Thyroid gland (tissue), 4 donors: ENCODE measurements around the gene TMEM270.

Source experiments
- POLR2A ChIP-seq, 2 donors: fragments of 450-650 bp; IDR thresholded peaks; one replicate each; pipeline ENCODE4 v1.6.1; 2017; ENCODE audit warnings: antibody characterized with exemption in 2 of 2, mild to moderate bottlenecking in 2 of 2, moderate library complexity in 1 of 2
- TF ChIP-seq, protein P1 (sequence below), 6 experiments: fragments of 200-600 bp in 3 of 6; fragments of 450-650 bp in 3 of 6; sonication (generic) in 3 of 6; IDR thresholded peaks; one replicate each; pipeline ENCODE4 v1.5.1; 2016 to 2019; ENCODE audit warnings: antibody characterized with exemption in 6 of 6, mild to moderate bottlenecking in 2 of 6, inconsistent platforms in 1 of 6, moderate library complexity in 1 of 6

DNA sequence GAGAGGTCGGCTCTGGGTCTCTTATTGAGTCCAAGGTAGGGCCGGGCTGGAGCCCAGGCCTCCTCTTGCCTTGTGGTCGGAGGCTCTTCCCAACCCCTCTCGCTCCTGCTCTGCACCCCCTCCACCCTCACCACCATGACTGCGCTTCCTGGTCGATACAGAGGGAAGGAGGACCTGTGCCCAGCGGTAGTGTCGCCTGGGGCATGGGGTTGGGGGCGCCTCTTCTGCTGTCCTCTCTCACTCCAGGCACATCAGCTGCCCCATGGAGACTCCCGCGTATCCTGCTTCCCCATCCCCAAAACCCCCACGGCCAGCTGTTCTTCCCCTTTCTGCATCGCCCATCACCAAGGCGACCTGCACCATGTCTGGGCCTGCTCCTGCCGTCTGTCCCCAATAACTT, 44.4 kb downstream of the TMEM270 start:
- no peak for TF ChIP-seq POLR2A (IDR thresholded peaks at IDR 0.05)
- TF ChIP-seq, protein P1, sequence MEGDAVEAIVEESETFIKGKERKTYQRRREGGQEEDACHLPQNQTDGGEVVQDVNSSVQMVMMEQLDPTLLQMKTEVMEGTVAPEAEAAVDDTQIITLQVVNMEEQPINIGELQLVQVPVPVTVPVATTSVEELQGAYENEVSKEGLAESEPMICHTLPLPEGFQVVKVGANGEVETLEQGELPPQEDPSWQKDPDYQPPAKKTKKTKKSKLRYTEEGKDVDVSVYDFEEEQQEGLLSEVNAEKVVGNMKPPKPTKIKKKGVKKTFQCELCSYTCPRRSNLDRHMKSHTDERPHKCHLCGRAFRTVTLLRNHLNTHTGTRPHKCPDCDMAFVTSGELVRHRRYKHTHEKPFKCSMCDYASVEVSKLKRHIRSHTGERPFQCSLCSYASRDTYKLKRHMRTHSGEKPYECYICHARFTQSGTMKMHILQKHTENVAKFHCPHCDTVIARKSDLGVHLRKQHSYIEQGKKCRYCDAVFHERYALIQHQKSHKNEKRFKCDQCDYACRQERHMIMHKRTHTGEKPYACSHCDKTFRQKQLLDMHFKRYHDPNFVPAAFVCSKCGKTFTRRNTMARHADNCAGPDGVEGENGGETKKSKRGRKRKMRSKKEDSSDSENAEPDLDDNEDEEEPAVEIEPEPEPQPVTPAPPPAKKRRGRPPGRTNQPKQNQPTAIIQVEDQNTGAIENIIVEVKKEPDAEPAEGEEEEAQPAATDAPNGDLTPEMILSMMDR (IDR thresholded peaks at IDR 0.05): no peak
